ENCODE measurements around the gene ACIN1. TPM values are rescaled to one million over a fixed set of nuclear protein-coding genes. Genes with fewer than 3 reads are reported as not detected.
A peak's percentile ranks its signal among the peaks of the same experiment; 100 is the strongest.

ACIN1 gene
- total and polyA plus RNA-seq, 2 of the 13 experiments (the other 11 are each of a cell fraction or from before 2014, with no cell fraction given): 165 to 183 TPM

GRCh38 chr14:23057757-23058653 is 36.9 kb downstream of the ACIN1 start (continued):
- TF ChIP-seq TERF1 (CRISPR knock-in tag; IDR thresholded peaks at IDR 0.05) (0 out of 2 replicates have a peak, but pooled peaks have one; percentile 64), ZNF160 (CRISPR knock-in tag; IDR thresholded peaks at IDR 0.05) (peak; percentile 81; the same call in 1 of the 2 replicates), ARNT2 (CRISPR knock-in tag; IDR thresholded peaks at IDR 0.05; ENCODE audit: low read depth) (peak; percentile 95), ELK4 (CRISPR knock-in tag; IDR thresholded peaks at IDR 0.05; ENCODE audit: borderline replicate concordance) (no peak), YEATS2 (CRISPR knock-in tag; IDR thresholded peaks at IDR 0.05; ENCODE audit: borderline replicate concordance) (0 out of 2 replicates have a peak, but pooled peaks have one; percentile 68), ZNF12 (CRISPR knock-in tag; IDR thresholded peaks at IDR 0.05) (no peak), ZBTB10 (CRISPR knock-in tag; IDR thresholded peaks at IDR 0.05; ENCODE audit: borderline replicate concordance) (no peak; the same call in 1 of the 2 replicates), POLR2G (IDR thresholded peaks at IDR 0.05; ENCODE audit: low read depth, low read length) (peak; percentile 93), LRRFIP1 (CRISPR knock-in tag; conservative IDR thresholded peaks at IDR 0.05) (peak; percentile 79; the same call in 1 of the 2 replicates), ZBTB33 (CRISPR knock-in tag; IDR thresholded peaks at IDR 0.05) (peak; percentile 76), SCMH1 (CRISPR knock-in tag; IDR thresholded peaks at IDR 0.05; ENCODE audit: borderline replicate concordance) (no peak), ARNT (IDR thresholded peaks at IDR 0.05) (no peak), CEBPB (IDR thresholded peaks at IDR 0.05; ENCODE audit: borderline replicate concordance, low read depth, low read length) (no peak), KAT2B (IDR thresholded peaks at IDR 0.05; ENCODE audit: borderline replicate concordance, low read depth, low read length) (no peak), SMYD3 (CRISPR knock-in tag; IDR thresholded peaks at IDR 0.05) (peak; percentile 91), ZNF557 (CRISPR knock-in tag; IDR thresholded peaks at IDR 0.05) (no peak; the same call in 1 of the 2 replicates), ZNF260 (CRISPR knock-in tag; IDR thresholded peaks at IDR 0.05; ENCODE audit: borderline replicate concordance, low read depth) (no peak), ZNF616 (CRISPR knock-in tag; IDR thresholded peaks at IDR 0.05; ENCODE audit: low read depth) (no peak), ZNF777 (CRISPR knock-in tag; IDR thresholded peaks at IDR 0.05) (peak; percentile 90; the same call in 1 of the 2 replicates)

Measured in HepG2 (cell line).